ENCODE results near the gene SEC14L2. TPM values are rescaled to one million over a fixed set of nuclear protein-coding genes. Genes with fewer than 3 reads are reported as not detected.

Gene SEC14L2
- polyA plus RNA-seq, 2 of the 4 experiments (the other 2 are of a cell fraction): 12.8 to 15.2 TPM

GRCh38 chr22:30405731-30406130, 8.9 kb downstream of the SEC14L2 start:
- WGBS (ENCODE audit: missing lambda C conversion rate): 90% methylated on average over 3 of the region's 4 CpGs
- H3K4me2 ChIP-seq: no peak overlapping the region
- ChIA-PET POLR2A (no interaction called here), CTCF (interaction anchor here (0.8 to 2.9 kb wide), 3 partner anchors 17 to 39 kb away, joined by 3 to 12 read pairs (median 3); partner anchors contain the start of gene RNF215)
- peaks cover 12% of the 10 kb centered on the region for H3K4me1 ChIP-seq
- DNase-seq (ENCODE audit: low read depth in 1 of 2, low spot score in 1 of 2): no peak
- ATAC-seq: no peak
- no peak for FAIRE-seq
- no peak overlapping the region for H3K4me3 ChIP-seq
- TF ChIP-seq CTCF (IDR thresholded peaks at IDR 0.05) (no peak), RAD21 (conservative IDR thresholded peaks at IDR 0.05 in 1 of 2, IDR thresholded peaks at IDR 0.05 in 1 of 2) (no peak), FOSB (CRISPR knock-in tag; IDR thresholded peaks at IDR 0.05) (no peak), EHF (CRISPR knock-in tag; IDR thresholded peaks at IDR 0.05) (no peak), JUNB (IDR thresholded peaks at IDR 0.05) (no peak), MAX (IDR thresholded peaks at IDR 0.05) (no peak), RCOR1 (IDR thresholded peaks at IDR 0.05; ENCODE audit: low read depth, low read length) (no peak), KDM5A (IDR thresholded peaks at IDR 0.05) (no peak), PHF8 (IDR thresholded peaks at IDR 0.05; ENCODE audit: borderline replicate concordance, low read depth) (no peak), BHLHE40 (IDR thresholded peaks at IDR 0.05; ENCODE audit: low read depth, low read length) (no peak), SREBF2 (IDR thresholded peaks at IDR 0.05) (no peak), NFE2L2 (conservative IDR thresholded peaks at IDR 0.05; ENCODE audit: low read length) (no peak)
- H3K27ac ChIP-seq: no peak overlapping the region
- H3K9me3 ChIP-seq: no peaks in the 10 kb centered on the region

GRCh38 chr22:30406400-30406799, 9.6 kb downstream of the SEC14L2 start:
- ATAC-seq (no peak), DNase-seq (ENCODE audit: low read depth in 1 of 2, low spot score in 1 of 2) (no peak), FAIRE-seq (no peak)
- CTCF ChIA-PET: interaction anchor here (0.8 to 2.9 kb wide), 3 partner anchors 16 to 38 kb away, joined by 3 to 12 read pairs (median 3); partner anchors contain the start of gene RNF215
- peaks cover 12% of the 10 kb centered on the region for H3K4me1 ChIP-seq
- TF ChIP-seq NFE2L2 (conservative IDR thresholded peaks at IDR 0.05; ENCODE audit: low read length) (no peak), HOXB5 (CRISPR knock-in tag; IDR thresholded peaks at IDR 0.05) (no peak), MAFK (IDR thresholded peaks at IDR 0.05; ENCODE audit: partially characterized antibody) (no peak), ATOH8 (CRISPR knock-in tag; IDR thresholded peaks at IDR 0.05; ENCODE audit: low read depth) (no peak), E2F6 (IDR thresholded peaks at IDR 0.05; ENCODE audit: borderline replicate concordance, low read depth) (no peak), PHF8 (IDR thresholded peaks at IDR 0.05; ENCODE audit: borderline replicate concordance, low read depth) (no peak), KDM5A (IDR thresholded peaks at IDR 0.05) (no peak), ZSCAN20 (CRISPR knock-in tag; IDR thresholded peaks at IDR 0.05) (no peak), JUN (IDR thresholded peaks at IDR 0.05) (no peak), ZNF302 (CRISPR knock-in tag; IDR thresholded peaks at IDR 0.05) (no peak), CBX8 (IDR thresholded peaks at IDR 0.05) (no peak)
- POLR2A ChIA-PET: no interaction called here
- H3K4me3 ChIP-seq: no peak overlapping the region
- H3K9me3 ChIP-seq: no peaks in the 10 kb centered on the region
- H3K27ac ChIP-seq: no peak overlapping the region
- WGBS (ENCODE audit: missing lambda C conversion rate): 96% methylated on average over 6 of the region's 6 CpGs
- no peak overlapping the region for H3K4me2 ChIP-seq
